DND-41 (cell line): Measurements from ENCODE around the gene UGT1A6.

Experiments used
- CTCF ChIP-seq: IDR thresholded peaks from 2 replicates; pipeline ENCODE4 v1.5.1; 2012; ENCODE audit warnings: borderline replicate concordance, low read length, moderate library complexity, mild to moderate bottlenecking; ENCODE audit not compliant: poor library complexity, severe bottlenecking; ENCODE audit errors: extremely low read depth
- EZH2 ChIP-seq: IDR thresholded peaks from 3 replicates; pipeline ENCODE4 v1.6.1; 2012; ENCODE audit warnings: borderline replicate concordance, low read depth, mild to moderate bottlenecking, moderate library complexity, low read length, inconsistent platforms; ENCODE audit not compliant: severe bottlenecking

GRCh38 chr2:233760043-233760442, 67.4 kb downstream of the UGT1A6 start, which contains the start of gene UGT1A1:
- TF ChIP-seq CTCF = no peak
- TF ChIP-seq EZH2 = no peak
